ENCODE measurements around the gene DDX51. TPM values are rescaled to one million over a fixed set of nuclear protein-coding genes. Genes with fewer than 3 reads are reported as not detected.

DDX51 gene
- total and polyA plus RNA-seq, 2 donors (not counting 1 experiment from before 2014, with no cell fraction given): 46.3 to 60.8 TPM

- Histone ChIP-seq H3K4me1 (ENCODE audit: control insufficient read depth in 2 of 2, insufficient read depth in 2 of 2, low read length in 2 of 2) (peaks cover 8 to 9% of the 10 kb centered on the region in 2 donors), H3K4me2 (replicated peaks; ENCODE audit: low read depth, low read length, poor library complexity, severe bottlenecking) (no peak overlapping the region), H3K79me2 (ENCODE audit: control insufficient read depth, insufficient read depth, low read length) (no peaks in the 10 kb centered on the region), H3K36me3 (replicated peaks in 1 of 2; ENCODE audit: control extremely low read depth in 1 of 2, control insufficient read depth in 1 of 2, extremely low read depth in 1 of 2, insufficient read depth in 2 of 2, low read length in 1 of 2) (no peaks in the 10 kb centered on the region), H3K9ac (ENCODE audit: low read length) (no peak overlapping the region), H3K9me3 (ENCODE audit: control extremely low read depth in 1 of 3, control insufficient read depth in 2 of 3, insufficient read depth in 1 of 3, low read length in 2 of 3) (no peaks in the 10 kb centered on the region), H3K27ac (ENCODE audit: low read length in 2 of 2) (no peak overlapping the region), H3K4me3 (ENCODE audit: control extremely low read depth in 1 of 5, extremely low read depth in 1 of 5, insufficient read depth in 1 of 5, low read depth in 2 of 5, low read length in 4 of 5) (no peak overlapping the region), H4K20me1 (ENCODE audit: control insufficient read depth, insufficient read depth, low read length, poor library complexity, severe bottlenecking) (no peaks in the 10 kb centered on the region), H2AFZ (ENCODE audit: insufficient read depth, low read depth, low read length, poor library complexity, severe bottlenecking) (no peak overlapping the region), H3K27me3 (replicated peaks in 1 of 4; ENCODE audit: control extremely low read depth in 1 of 4, control insufficient read depth in 3 of 4, insufficient read depth in 4 of 4, low read length in 3 of 4) (peaks cover 0 to 43% (median 5%) of the 10 kb centered on the region in 4 experiments)
- WGBS (ENCODE audit: insufficient coverage): 86% methylated on average over 14 of the region's 28 CpGs
- peaks cover 23% of the 10 kb centered on the region for H3K27me3 Mint-ChIP-seq
- no peak overlapping the region for H3K4me3 Mint-ChIP-seq
- ATAC-seq (ENCODE audit: low read depth) (no peak), DNase-seq (no peak)
- CTCF ChIA-PET: interaction anchor here (0.6 kb wide), 1 partner anchor 519 kb away, joined by 3 read pairs; no protein-coding TSS in a partner anchor
- H3K9me3 Mint-ChIP-seq (ENCODE audit: insufficient read depth): no peaks in the 10 kb centered on the region
- no peak overlapping the region for H3K27ac Mint-ChIP-seq
- TF ChIP-seq EZH2 (IDR thresholded peaks at IDR 0.05; ENCODE audit: borderline replicate concordance, insufficient read depth, low read depth, low read length, poor library complexity, severe bottlenecking) (no peak), CTCF (IDR thresholded peaks at IDR 0.05) (no peak)
- intact Hi-C loops (cut with micrococcal nuclease): no loop called here
- peaks cover 12% of the 10 kb centered on the region for H3K4me1 Mint-ChIP-seq
- POLR2A ChIA-PET: no interaction called here
Measured at GRCh38 chr12:132171968-132172521, 27.9 kb upstream of the DDX51 start.

- no peak overlapping the region for H3K4me3 Mint-ChIP-seq
- H3K4me1 Mint-ChIP-seq: peaks cover 12% of the 10 kb centered on the region
- Histone ChIP-seq H3K9ac (ENCODE audit: low read length) (no peak overlapping the region), H3K4me2 (replicated peaks; ENCODE audit: low read depth, low read length, poor library complexity, severe bottlenecking) (no peak overlapping the region), H4K20me1 (ENCODE audit: control insufficient read depth, insufficient read depth, low read length, poor library complexity, severe bottlenecking) (no peaks in the 10 kb centered on the region), H3K4me3 (ENCODE audit: control extremely low read depth in 1 of 5, extremely low read depth in 1 of 5, insufficient read depth in 1 of 5, low read depth in 2 of 5, low read length in 4 of 5) (no peak overlapping the region), H3K27ac (ENCODE audit: low read length in 2 of 2) (no peak overlapping the region), H3K9me3 (ENCODE audit: control extremely low read depth in 1 of 3, control insufficient read depth in 2 of 3, insufficient read depth in 1 of 3, low read length in 2 of 3) (no peaks in the 10 kb centered on the region), H3K36me3 (replicated peaks in 1 of 2; ENCODE audit: control extremely low read depth in 1 of 2, control insufficient read depth in 1 of 2, extremely low read depth in 1 of 2, insufficient read depth in 2 of 2, low read length in 1 of 2) (no peaks in the 10 kb centered on the region), H3K4me1 (ENCODE audit: control insufficient read depth in 2 of 2, insufficient read depth in 2 of 2, low read length in 2 of 2) (peaks cover 8 to 9% of the 10 kb centered on the region in 2 donors), H3K79me2 (ENCODE audit: control insufficient read depth, insufficient read depth, low read length) (no peaks in the 10 kb centered on the region), H3K27me3 (replicated peaks in 1 of 4; ENCODE audit: control extremely low read depth in 1 of 4, control insufficient read depth in 3 of 4, insufficient read depth in 4 of 4, low read length in 3 of 4) (peaks cover 0 to 41% (median 5%) of the 10 kb centered on the region in 4 experiments), H2AFZ (ENCODE audit: insufficient read depth, low read depth, low read length, poor library complexity, severe bottlenecking) (no peak overlapping the region)
- intact Hi-C loops (cut with micrococcal nuclease): no loop called here
- POLR2A ChIA-PET: no interaction called here
- TF ChIP-seq CTCF (IDR thresholded peaks at IDR 0.05) (no peak), EZH2 (IDR thresholded peaks at IDR 0.05; ENCODE audit: borderline replicate concordance, insufficient read depth, low read depth, low read length, poor library complexity, severe bottlenecking) (no peak)
- CTCF ChIA-PET: interaction anchor here (0.6 kb wide), 1 partner anchor 520 kb away, joined by 3 read pairs; no protein-coding TSS in a partner anchor
- DNase-seq (no peak), ATAC-seq (ENCODE audit: low read depth) (no peak)
- H3K27me3 Mint-ChIP-seq: peaks cover 20% of the 10 kb centered on the region
- 80% methylated on average over 20 of the region's 24 CpGs for WGBS (ENCODE audit: insufficient coverage)
- no peak overlapping the region for H3K27ac Mint-ChIP-seq
- no peaks in the 10 kb centered on the region for H3K9me3 Mint-ChIP-seq (ENCODE audit: insufficient read depth)
Measured at GRCh38 chr12:132171293-132171967, 27.3 kb upstream of the DDX51 start.

Measured in B cell (primary cell).